NCI-H526 (cell line): Measurements from ENCODE around the gene LEMD2.

Experiments
- DNase-seq, 2 experiments: peaks; one replicate each; lab custom pipeline; 2025; lab: John Stamatoyannopoulos, UW

Gene LEMD2

GRCh38 chr6:33794910-33795623 is 6.1 kb upstream of the LEMD2 start:
- peak in 1 of 2 experiments; percentile 52 for DNase-seq

- no peak for DNase-seq
These were observed 4.1 kb upstream of the LEMD2 start for GRCh38 chr6:33792981-33793380.

- no peak for DNase-seq
These were observed 2.7 kb upstream of the LEMD2 start for GRCh38 chr6:33791620-33792019.

GRCh38 chr6:33790910-33791309 is 2.0 kb upstream of the LEMD2 start:
- no peak for DNase-seq

- DNase-seq: no peak
These were observed 1.4 kb upstream of the LEMD2 start for GRCh38 chr6:33790379-33790778.

- no peak for DNase-seq
These were observed 593 bp upstream of the LEMD2 start for GRCh38 chr6:33789550-33789895.

GRCh38 chr6:33787954-33788693 is 806 bp downstream of the LEMD2 start:
- DNase-seq: peak in 1 of 2 experiments; percentile 67

- no peak for DNase-seq
These were observed 1.5 kb downstream of the LEMD2 start for GRCh38 chr6:33787346-33787953.

GRCh38 chr6:33786736-33787135 is 2.2 kb downstream of the LEMD2 start:
- DNase-seq: no peak

GRCh38 chr6:33785778-33786177 is 3.2 kb downstream of the LEMD2 start:
- DNase-seq: no peak

- DNase-seq: no peak
These were observed 4.1 kb downstream of the LEMD2 start for GRCh38 chr6:33784787-33785186.

- DNase-seq: no peak
These were observed 5.0 kb downstream of the LEMD2 start for GRCh38 chr6:33783781-33784520.

- DNase-seq: no peak
These were observed 6.4 kb downstream of the LEMD2 start for GRCh38 chr6:33782561-33782960.

GRCh38 chr6:33781131-33781975 is 7.6 kb downstream of the LEMD2 start:
- no peak for DNase-seq

GRCh38 chr6:33779895-33780294 is 9.0 kb downstream of the LEMD2 start:
- no peak for DNase-seq

GRCh38 chr6:33779290-33779689 is 9.6 kb downstream of the LEMD2 start:
- no peak for DNase-seq

- no peak for DNase-seq
These were observed 10.3 kb downstream of the LEMD2 start for GRCh38 chr6:33778444-33779121.

- DNase-seq: no peak
These were observed 11.2 kb downstream of the LEMD2 start for GRCh38 chr6:33777398-33778388.

- DNase-seq: no peak
These were observed 12.2 kb downstream of the LEMD2 start for GRCh38 chr6:33776764-33777163.

GRCh38 chr6:33776186-33776585 is 12.7 kb downstream of the LEMD2 start:
- DNase-seq: no peak
